HCT116 (cell line): ENCODE results near the gene MAPK8. TPM values are rescaled to one million over a fixed set of nuclear protein-coding genes. Genes with fewer than 3 reads are reported as not detected.

Experiments used
- ATAC-seq: fragments of 200-7000 bp; cut with Tn5 transposase; 2 replicates; pipeline ENCODE4 v1.9.1; 2020; ENCODE audit warnings: mild to moderate bottlenecking, moderate library complexity
- BruUV-seq: library from RNA; stranded (reverse); fragments of 400-500 nt; replicated peaks from 2 replicates; lab custom pipeline; 2021; lab: Mats Ljungman, UMichigan
- CTCF ChIA-PET: fragments of 300-600 bp; sonication (Branson Sonifier 250); formaldehyde crosslinking; loops from one replicate; lab custom pipeline; 2021; ENCODE audit warnings: antibody characterized with exemption; lab: Charles Lee
- POLR2A ChIA-PET: fragments of 300-600, 350-600 bp; sonication (Branson Sonifier 250); formaldehyde crosslinking; loops from one replicate; lab custom pipeline; 2021; ENCODE audit warnings: antibody characterized with exemption; lab: Charles Lee
- RAD21 ChIA-PET, 2 experiments: fragments of 300-600 bp; sonication (Branson Sonifier 250); formaldehyde crosslinking; loops; one replicate each; lab custom pipeline; 2023; ENCODE audit warnings: low total read pairs in 2 of 2; ENCODE audit not compliant: uncharacterized antibody in 2 of 2, unreplicated experiment in 2 of 2, low non-redundant PET in 1 of 2; lab: Charles Lee
- DNase-seq: peaks from one replicate; pipeline ENCODE4 v3.0.0-alpha.2; 2010; ENCODE audit warnings: low read depth, low spot score
- H2AFZ ChIP-seq: fragments of 200-600 bp; shearing (Covaris generic), sonication (generic); 2 replicates; pipeline ENCODE4 v1.6.1; 2017; ENCODE audit warnings: low read depth, mixed run types, mixed read lengths, antibody characterized with exemption, low read length; ENCODE audit not compliant: poor library complexity, severe bottlenecking
- H3K27ac ChIP-seq: 2 replicates; pipeline ENCODE4 v1.5.1; 2012; ENCODE audit warnings: low read depth, low read length
- H3K27me3 ChIP-seq: fragments of 200-600 bp; sonication (generic); 2 replicates; pipeline ENCODE4 v1.6.1; 2016; ENCODE audit warnings: mixed run types, low read length, mixed read lengths; ENCODE audit not compliant: insufficient read depth
- H3K36me3 ChIP-seq, 2 experiments: fragments of 200-500 bp in 1 of 2; fragments of 200-600 bp in 1 of 2; sonication (Bioruptor generic) in 1 of 2; sonication (generic) in 1 of 2; 2 replicates each; pipeline versions ENCODE4 v1.5.1 to v1.6.1; 2014 to 2016; ENCODE audit warnings: low read length in 2 of 2, inconsistent platforms in 1 of 2, mixed read lengths in 1 of 2, mixed run types in 1 of 2; ENCODE audit not compliant: insufficient read depth in 2 of 2, control insufficient read depth in 1 of 2
- H3K4me1 ChIP-seq, 2 experiments: fragments of 200-600 bp in 1 of 2; sonication (generic) in 1 of 2; 2 replicates each; pipeline versions ENCODE4 v1.5.1 to v1.6.1; 2012 to 2017; ENCODE audit warnings: low read length in 2 of 2, inconsistent platforms in 1 of 2, mild to moderate bottlenecking in 1 of 2, mixed read lengths in 1 of 2, mixed run types in 1 of 2, moderate library complexity in 1 of 2; ENCODE audit not compliant: insufficient read depth in 2 of 2, control insufficient read depth in 1 of 2
- H3K4me2 ChIP-seq: fragments of 200-600 bp; sonication (generic); 2 replicates; pipeline ENCODE4 v1.6.1; 2017; ENCODE audit warnings: mixed run types, low read length, mixed read lengths
- H3K4me3 ChIP-seq, 2 experiments: fragments of 200-600 bp in 1 of 2; sonication (generic) in 1 of 2; replicated peaks in 1 of 2; 2 replicates each; pipeline ENCODE4 v1.5.1; 2011 to 2016; ENCODE audit warnings: low read length in 2 of 2, control low read depth in 1 of 2, low read depth in 1 of 2, mild to moderate bottlenecking in 1 of 2, mixed read lengths in 1 of 2, mixed run types in 1 of 2
- H3K79me2 ChIP-seq: fragments of 200-600 bp; sonication (generic); 2 replicates; pipeline ENCODE4 v1.6.1; 2017; ENCODE audit warnings: mild to moderate bottlenecking, mixed run types, low read length, moderate library complexity, mixed read lengths; ENCODE audit not compliant: insufficient read depth
- H3K9ac ChIP-seq: fragments of 200-600 bp; sonication (generic); 2 replicates; pipeline ENCODE4 v1.6.1; 2016; ENCODE audit warnings: low read length, mixed read lengths
- H3K9me2 ChIP-seq: fragments of 200-600 bp; sonication (generic), shearing (Covaris generic); 2 replicates; pipeline ENCODE4 v1.6.1; 2017; ENCODE audit warnings: mixed run types, mild to moderate bottlenecking, moderate library complexity; ENCODE audit not compliant: insufficient read depth
- H3K9me3 ChIP-seq, 2 experiments: fragments of 200-500 bp in 1 of 2; fragments of 200-600 bp in 1 of 2; sonication (Bioruptor generic) in 1 of 2; sonication (generic) in 1 of 2; 2 replicates each; pipeline ENCODE4 v1.6.1; 2014 to 2017; ENCODE audit warnings: low read length in 2 of 2, mixed read lengths in 2 of 2, inconsistent platforms in 1 of 2, low read depth in 1 of 2, mild to moderate bottlenecking in 1 of 2, mixed run types in 1 of 2, moderate library complexity in 1 of 2; ENCODE audit not compliant: control insufficient read depth in 1 of 2, insufficient read depth in 1 of 2
- H4K20me1 ChIP-seq: fragments of 200-600 bp; sonication (generic), shearing (Covaris generic); 2 replicates; pipeline ENCODE4 v1.6.1; 2017; ENCODE audit warnings: mixed run types, mild to moderate bottlenecking, moderate library complexity; ENCODE audit not compliant: insufficient read depth
- CEBPB ChIP-seq: IDR thresholded peaks from 2 replicates; pipeline ENCODE4 v1.6.1; 2012; ENCODE audit warnings: low read depth
- EZH2 ChIP-seq: fragments of 200-600 bp; sonication (generic); IDR thresholded peaks from 2 replicates; pipeline ENCODE4 v1.6.1; 2017; ENCODE audit warnings: antibody characterized with exemption, mixed run types
- FOSL1 ChIP-seq: IDR thresholded peaks from 2 replicates; pipeline ENCODE4 v1.6.1; 2012; ENCODE audit warnings: low read depth
- JUND ChIP-seq: IDR thresholded peaks from 2 replicates; pipeline ENCODE4 v1.6.1; 2012
- POLR2AphosphoS5 ChIP-seq: IDR thresholded peaks from 2 replicates; pipeline ENCODE4 v1.6.1; 2011; ENCODE audit warnings: mild to moderate bottlenecking, low read depth, low read length, moderate library complexity
- SP1 ChIP-seq: IDR thresholded peaks from 2 replicates; pipeline ENCODE4 v1.6.1; 2012; ENCODE audit warnings: low read depth
- intact Hi-C: fragments of 100-400 bp; cut with micrococcal nuclease; formaldehyde crosslinking; loops from 2 replicates; pipeline ENCODE4 v1.10.0; 2022
- total RNA-seq: library from RNA; stranded (reverse); gene quantifications from one replicate; pipeline ENCODE4 v1.2.1, GENCODE V29; 2021; ENCODE audit not compliant: unreplicated experiment
- TF ChIP-seq, protein P1 (sequence below): IDR thresholded peaks from 2 replicates; pipeline ENCODE4 v1.6.1; 2012

MAPK8 gene
- total RNA-seq, 1 experiment from 2014 or later, result 71.0 TPM

DNA sequence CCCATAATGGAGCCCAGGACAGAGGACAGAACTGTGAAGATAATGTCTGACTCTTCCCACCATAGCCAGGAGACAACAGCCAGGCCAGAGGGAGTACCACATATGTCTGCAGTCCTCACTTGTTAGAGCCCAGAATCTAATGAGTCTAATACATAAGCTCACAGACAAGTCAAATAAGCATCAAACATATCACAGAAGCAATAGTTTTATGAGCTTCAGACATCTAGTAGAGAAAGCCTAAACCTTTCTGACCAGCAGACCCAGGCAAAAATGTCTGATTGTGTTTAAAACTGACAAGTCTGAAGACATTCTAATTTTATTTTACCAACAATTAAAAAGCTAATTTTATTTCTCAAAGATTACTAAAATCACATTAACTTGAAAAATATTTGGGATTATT, 75.5 kb downstream of the MAPK8 start:
- H3K4me3 ChIP-seq, result no peak overlapping the region
- no peaks in the 10 kb centered on the region for H3K27me3 ChIP-seq
- peaks cover 0 to 4% of the 10 kb centered on the region in 2 experiments; a peak in 1 of 4 replicates for H3K9me3 ChIP-seq
- DNase-seq, result no peak
- CTCF ChIA-PET, result interaction anchor here (1.0 to 2.4 kb wide), 2 partner anchors 12 to 18 kb away, joined by 3 to 8 read pairs; no protein-coding TSS in a partner anchor
- RAD21 ChIA-PET, result no interaction called here
- H3K4me2 ChIP-seq, result no peak overlapping the region
- H3K36me3 ChIP-seq, result no peaks in the 10 kb centered on the region
- no peak overlapping the region for H3K27ac ChIP-seq
- no peaks in the 10 kb centered on the region; a peak in 1 of 4 replicates for H3K4me1 ChIP-seq
- H2AFZ ChIP-seq, result no peak overlapping the region
- TF ChIP-seq EZH2 (no peak), FOSL1 (no peak)
- BruUV-seq, result no TSS peak
- POLR2A ChIA-PET, result no interaction called here
- H4K20me1 ChIP-seq, result no peaks in the 10 kb centered on the region
- no peaks in the 10 kb centered on the region; the same call in 1 of the 2 replicates for H3K79me2 ChIP-seq
- ATAC-seq, result no peak
- intact Hi-C loops, result no loop called here
- no peak overlapping the region for H3K9ac ChIP-seq
- H3K9me2 ChIP-seq, result no peaks in the 10 kb centered on the region

DNA sequence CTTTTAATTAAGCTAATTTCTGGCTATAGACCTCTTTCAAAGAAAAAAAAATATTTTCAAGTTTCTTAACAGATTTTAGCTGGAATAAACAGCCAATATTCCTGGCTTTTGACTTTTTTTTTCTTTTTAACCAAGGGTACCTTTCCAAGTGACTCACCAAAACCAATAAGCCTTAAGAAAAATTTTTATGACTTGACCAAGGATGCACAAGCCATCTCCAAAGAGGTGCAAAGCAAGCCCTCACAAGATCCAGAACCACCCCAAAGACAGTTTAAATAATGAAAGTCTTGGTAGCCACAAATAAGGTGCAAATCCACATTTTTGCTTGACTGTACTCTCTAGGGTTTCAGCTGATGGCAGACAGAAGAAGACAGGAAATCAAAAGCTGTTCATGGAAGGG, 76.5 kb downstream of the MAPK8 start:
- Histone ChIP-seq H3K9me2 (no peaks in the 10 kb centered on the region), H3K9ac (no peak overlapping the region), H3K4me3 (no peak overlapping the region), H3K9me3 (peaks cover 0 to 4% of the 10 kb centered on the region in 2 experiments; a peak in 1 of 4 replicates), H3K4me2 (no peak overlapping the region), H3K4me1 (no peaks in the 10 kb centered on the region; a peak in 1 of 4 replicates), H3K27me3 (no peaks in the 10 kb centered on the region), H3K27ac (no peak overlapping the region), H4K20me1 (no peaks in the 10 kb centered on the region), H3K79me2 (no peaks in the 10 kb centered on the region; the same call in 1 of the 2 replicates), H2AFZ (no peak overlapping the region), H3K36me3 (no peaks in the 10 kb centered on the region)
- RAD21 ChIA-PET, result no interaction called here
- CTCF ChIA-PET, result interaction anchor here (2.4 kb wide), 1 partner anchor 19 kb away, joined by 8 read pairs; no protein-coding TSS in a partner anchor
- DNase-seq (no peak), ATAC-seq (no peak)
- BruUV-seq, result no TSS peak
- TF ChIP-seq POLR2AphosphoS5, result no peak
- TF ChIP-seq CEBPB, result no peak
- TF ChIP-seq, protein P1, sequence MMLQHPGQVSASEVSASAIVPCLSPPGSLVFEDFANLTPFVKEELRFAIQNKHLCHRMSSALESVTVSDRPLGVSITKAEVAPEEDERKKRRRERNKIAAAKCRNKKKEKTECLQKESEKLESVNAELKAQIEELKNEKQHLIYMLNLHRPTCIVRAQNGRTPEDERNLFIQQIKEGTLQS, result no peak
- no peak for TF ChIP-seq SP1
- no peak for TF ChIP-seq JUND
- intact Hi-C loops, result no loop called here
- POLR2A ChIA-PET, result no interaction called here
